Islet of Langerhans (tissue), 1 donor: Measurements from ENCODE around the gene ATOH7.
"Not testable (repeated sequence)": the region's sequence is repeated elsewhere in the genome, so short reads cannot be mapped to it uniquely, and the experiment has no call there.

Experiments used
- FAIRE-seq: peaks from one replicate; lab custom pipeline; 2011; peaks lifted over from hg19 to GRCh38; lab: Jason Lieb, UNC

The ATOH7 gene

DNA sequence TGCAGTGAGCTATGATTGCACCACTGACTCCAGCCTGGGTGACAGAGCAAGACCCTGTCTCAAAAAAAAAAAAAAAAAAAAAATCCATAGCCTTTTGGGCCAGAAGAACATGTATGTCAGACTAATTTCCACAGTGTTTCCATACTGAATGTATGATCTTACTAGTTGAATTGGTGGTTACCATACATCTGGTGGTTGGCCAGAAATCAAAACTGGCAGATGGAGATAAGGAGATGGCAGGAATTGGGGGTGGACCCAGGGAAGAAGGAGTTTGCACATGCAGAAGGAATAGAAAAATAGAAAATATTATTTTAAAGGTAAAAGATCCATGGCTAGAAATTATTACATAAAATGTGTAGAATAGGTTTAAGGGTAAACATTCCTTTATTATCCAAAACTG, 3.7 kb upstream of the ATOH7 start:
- no peak for FAIRE-seq

DNA sequence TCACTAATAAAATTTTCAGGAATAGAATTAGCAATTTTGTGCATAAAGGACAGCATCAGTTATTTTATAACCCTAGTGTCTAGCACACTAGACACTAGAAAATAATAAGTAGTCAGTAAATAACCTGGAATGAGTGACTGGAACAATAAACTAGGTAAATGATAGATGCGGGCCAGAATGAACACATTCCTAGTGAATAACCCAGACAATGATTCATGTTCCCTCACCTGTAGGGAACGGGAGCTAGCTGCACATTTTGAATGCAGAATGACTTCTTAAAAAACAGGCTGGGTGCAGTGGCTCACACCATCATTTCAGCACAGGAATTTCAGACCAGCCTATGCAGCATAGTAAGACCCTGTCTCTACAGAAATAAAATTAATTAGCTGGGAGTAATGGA, 3.2 kb upstream of the ATOH7 start:
- FAIRE-seq = no peak

DNA sequence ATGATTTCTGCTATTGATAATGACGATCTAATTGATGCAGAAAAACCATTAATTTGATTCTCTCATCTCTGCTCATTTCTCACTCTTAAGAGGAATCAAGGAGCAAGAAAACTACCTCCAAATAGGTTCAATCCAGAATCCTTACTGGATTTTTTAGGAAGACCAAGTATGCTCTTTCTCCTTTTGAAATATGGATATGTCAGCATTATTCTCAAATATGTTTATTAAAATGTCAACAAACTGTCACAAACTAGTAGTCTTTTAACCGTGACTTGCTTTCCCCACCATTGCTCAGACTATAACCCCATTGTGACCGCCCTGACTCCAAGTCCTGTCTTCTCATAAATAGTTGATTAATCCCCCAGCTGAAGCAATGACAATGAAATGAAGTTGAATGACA, 1.1 kb upstream of the ATOH7 start:
- FAIRE-seq = no peak

DNA sequence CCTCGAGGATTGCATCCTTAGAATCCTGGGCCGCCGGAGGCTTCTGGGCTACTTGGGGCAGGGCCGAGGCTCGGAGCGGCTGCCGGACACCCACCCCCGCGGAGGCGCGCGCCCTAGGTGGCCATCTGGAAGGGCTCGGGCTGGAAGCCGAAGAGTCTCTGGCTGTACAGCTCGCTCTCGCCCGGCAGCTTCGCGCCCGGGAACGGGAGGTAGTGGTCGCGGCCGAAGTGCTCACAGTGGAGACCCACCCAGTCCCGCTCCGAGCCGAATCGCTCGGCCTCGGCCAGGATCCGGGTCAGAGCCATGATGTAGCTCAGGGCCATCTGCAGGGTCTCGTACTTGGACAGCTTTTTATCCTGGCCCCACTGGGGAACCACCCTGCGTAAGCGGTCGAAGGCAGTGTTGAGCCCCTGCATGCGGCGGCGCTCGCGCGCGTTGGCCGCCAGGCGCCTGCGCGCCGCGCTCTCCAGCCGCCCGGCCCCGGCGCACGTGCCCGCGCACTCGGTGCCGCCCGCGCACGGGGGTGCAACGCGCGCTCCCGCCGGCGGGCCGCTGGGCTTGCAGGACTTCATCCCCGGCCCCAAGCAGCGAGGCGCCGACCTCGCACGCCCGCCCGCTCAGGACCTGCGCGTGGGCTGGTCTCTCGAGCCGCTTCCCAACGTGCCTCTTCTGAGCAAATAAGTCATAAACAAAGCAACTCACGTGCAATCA, 652 bp downstream of the ATOH7 start:
- FAIRE-seq = no peak

DNA sequence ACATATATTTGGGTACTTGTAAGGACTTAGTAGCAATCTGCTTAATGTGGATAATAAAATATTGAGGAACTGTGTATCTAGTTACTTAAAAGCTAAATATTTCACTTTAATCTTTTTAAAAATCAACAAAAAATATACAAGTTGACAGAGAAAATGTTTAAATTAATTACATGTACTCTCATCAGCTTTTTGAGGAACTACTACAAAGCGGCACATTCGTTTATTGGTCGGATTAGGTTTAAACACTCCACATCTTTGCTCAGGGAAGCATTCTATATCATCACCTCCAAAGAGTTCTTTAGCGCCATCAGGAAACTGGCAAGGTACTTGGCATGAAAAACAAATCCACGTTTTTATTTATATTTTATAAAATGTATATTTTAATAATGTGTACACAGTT, 1.6 kb downstream of the ATOH7 start:
- FAIRE-seq = no peak

DNA sequence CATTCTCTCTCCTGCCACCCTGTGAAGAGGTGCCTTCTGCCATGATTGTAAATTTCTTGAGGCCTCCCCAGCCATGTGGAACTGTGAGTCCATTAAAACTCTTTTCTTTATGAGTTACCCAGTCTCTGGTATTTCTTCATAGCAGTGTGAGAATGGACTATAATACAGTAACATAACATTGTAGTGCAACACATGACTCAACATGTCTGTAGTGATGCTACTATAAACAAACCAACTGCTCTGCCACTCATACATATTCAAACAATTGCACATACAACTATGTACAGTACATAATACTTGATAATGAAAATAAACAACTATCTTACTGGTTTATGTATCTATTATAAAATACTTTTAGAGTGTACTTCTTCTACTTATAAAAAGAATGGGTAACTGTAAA, 7.1 kb downstream of the ATOH7 start:
- FAIRE-seq = no peak

DNA sequence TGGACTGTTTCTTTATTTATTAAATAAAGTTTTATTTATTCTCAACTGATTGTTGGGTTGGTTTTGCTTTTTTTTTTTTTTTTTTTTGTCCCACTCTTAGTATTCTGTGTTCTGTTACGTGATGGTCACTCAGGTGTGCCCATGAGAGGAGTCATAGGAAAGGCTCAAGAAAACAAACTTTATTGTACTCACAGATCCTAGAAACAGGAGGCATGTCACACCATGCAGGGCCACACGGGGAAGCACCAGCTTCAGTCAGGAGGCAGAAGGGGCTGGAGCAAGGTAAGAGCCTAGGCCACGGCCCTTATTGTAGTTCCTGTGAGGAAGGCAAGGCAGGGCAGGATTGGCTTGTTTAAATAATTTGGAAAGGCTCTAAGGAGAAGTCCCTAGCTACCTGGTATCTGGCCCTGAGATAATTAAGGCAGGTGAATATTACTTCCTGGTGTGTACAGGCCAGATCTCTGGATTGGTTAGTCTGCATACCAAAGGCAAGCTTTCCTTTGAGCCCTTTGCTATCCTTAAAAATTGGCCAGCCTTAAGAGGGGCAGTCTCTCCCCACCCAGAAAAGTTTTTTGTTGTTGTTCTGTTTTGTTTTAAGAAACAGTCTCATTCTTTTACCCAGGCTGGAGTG, 8.3 kb downstream of the ATOH7 start:
- no peak for FAIRE-seq

DNA sequence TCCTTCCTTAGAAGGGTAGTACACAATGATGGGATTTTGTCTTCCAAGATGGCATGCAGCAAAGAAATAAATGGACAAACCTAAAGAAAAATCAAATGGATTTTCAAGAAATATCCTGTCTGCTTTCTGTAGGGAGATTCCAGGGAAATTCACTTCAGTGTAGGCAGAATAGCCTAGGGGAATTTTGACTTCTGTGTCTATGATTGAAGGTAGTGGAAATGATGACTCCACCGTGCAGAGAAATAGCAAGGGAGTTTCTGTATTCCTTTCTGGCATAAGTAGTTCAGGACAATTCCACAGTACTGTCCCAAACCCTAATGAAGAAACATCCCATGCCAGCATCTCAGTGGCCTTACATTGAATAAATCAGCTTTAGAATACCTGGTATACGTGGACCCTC, 9.5 kb downstream of the ATOH7 start:
- no peak for FAIRE-seq

DNA sequence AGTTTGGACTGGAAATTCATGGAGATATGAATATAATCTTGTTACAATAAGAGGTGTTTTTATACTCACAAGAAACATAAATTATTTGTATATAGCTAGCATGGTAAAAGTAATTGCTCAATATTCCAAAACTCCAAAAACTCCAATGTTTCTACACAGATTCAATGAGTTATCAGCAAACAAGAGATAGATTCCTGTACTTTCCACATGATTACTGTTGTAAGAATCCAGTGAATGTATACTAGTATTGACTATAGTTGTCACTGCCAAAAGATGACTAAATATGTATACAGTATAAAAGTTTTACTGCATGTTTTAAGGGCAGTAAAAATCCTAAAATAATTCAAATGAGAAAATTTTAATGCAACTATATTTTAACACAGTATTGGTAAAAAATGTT, 10.7 kb downstream of the ATOH7 start:
- FAIRE-seq = no peak

DNA sequence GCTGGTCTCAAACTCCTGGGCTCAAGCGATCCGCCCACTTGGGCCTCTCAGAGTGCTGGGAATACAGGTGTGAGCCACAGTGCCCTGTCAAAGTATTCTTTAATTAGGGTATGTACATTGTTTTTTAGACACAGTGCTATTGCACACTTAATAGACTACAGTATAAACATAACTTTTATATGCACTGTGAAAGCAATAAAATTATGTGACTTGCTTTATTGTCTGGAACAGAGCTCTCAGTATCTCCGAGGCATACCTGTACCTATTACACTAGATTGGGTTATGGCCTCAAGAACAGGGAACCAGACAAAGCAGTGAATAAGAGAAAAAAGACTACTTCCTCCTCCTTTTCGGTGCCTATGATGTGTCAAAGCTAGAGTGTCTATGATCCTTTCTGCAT, 13.1 kb downstream of the ATOH7 start:
- no peak for FAIRE-seq

DNA sequence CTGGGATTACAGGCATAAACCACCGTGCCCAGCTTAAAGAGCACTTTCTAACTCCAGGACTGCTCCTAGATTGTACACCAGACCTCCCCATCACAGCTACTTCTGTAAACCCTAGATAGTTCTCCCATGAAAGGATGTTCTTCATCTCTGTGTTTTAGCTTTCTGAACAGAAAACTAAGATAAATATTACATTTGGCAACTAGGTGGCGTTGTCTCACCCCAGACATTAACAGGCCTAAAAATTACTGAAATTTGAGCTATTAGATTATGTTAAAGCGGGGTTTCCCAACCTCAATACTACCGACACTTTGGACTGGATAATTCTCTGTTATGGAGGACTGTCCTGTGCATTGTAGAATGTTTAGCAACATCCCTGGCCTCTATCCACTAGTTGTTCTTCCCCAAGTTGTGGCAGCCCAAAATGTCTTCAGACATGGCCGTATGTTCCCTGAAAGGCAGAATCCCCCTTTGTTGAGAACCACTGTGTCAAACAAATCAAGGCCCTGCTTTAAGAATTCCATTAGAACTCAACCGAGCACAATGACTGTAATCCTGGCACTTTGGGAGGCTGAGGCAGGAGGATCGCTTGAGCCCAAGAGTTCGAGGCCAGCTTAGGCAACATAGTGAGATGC, 19.1 kb downstream of the ATOH7 start:
- FAIRE-seq = peak; percentile 95

DNA sequence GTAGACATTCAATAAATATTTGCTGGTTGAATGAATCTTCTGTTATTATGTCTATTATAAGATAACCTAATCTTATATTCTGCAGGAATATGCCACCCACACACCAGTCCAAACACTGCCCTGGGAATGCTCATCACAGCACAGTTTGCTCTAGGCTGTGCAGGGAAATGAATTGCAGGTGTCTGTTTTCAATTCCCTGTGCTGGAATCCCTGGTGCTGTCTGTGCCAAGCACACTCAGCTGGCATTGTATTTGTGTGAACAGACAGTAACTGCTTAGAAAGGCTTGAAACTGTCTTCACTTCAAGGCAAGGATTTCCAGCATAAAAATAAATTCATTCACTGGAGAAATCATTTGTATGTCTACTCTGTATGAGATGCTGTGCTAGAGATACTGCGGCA, 20.2 kb downstream of the ATOH7 start:
- no peak for FAIRE-seq

DNA sequence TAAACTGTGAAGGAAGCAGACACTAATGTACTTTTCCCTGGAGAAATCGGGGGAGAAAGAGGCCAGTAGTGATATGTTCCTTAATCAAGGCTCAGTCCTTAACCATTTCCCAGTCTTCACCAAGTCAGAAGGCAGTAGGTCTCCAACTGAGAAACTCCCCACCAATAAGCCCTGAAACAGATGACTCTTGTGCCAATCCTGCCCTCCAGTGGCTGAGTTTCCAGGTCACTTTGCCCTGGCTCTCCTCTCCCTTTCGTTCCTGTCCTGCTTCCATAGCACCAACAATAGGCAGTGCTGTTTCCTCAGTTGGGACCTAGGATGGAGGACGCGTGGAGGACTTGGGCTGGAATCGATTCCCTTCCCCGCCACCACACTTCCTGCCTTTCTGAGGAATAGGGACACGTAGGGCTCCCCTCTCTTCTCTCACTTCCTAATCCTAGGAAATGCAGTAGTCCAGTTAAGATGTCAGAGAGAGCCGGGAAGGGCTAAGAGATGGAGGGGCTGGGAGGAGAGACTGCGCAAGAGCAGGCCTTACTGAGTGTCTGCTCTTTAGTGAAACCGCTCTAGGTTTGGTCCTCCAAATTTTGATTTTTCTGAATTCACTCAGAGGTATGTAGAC, 23.4 kb downstream of the ATOH7 start:
- FAIRE-seq = no peak

DNA sequence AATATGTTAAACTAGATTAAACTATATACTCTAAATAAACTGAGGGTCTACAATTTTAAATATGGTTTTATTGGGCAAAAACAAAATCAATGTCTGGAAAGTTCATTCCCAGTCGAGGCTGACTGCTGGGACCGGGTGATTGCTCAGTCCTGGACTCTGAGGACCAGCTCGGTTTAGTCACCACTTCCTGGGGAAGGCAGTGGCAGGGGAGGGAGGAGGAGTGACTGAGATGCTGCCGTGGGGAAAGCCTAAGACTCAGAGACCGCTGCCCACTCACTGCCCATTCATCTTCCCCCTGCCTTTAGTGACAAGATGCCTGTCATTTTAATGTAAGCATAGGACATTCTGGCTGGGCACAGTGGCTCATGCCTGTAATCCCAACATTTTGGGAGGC, 29.0 kb downstream of the ATOH7 start:
- no peak for FAIRE-seq

DNA sequence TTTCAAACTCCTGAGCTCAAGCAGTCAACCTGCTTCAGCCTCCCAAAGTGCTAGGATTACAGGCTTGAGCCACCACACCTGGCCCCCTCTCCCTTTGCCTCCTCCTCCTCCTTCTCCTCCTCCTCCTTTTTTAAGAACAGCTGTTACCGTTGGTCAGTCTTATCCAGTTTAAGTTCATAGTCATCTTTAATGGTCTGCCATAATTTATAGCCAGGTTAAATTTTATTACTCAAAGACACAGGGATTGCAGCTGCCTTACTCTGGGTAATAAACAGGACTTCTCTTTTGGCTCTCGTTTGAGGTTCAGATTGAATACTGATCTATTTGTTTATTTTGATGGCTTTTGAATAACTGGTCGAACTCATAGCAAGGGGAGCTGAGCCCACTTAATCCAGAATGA, 35.2 kb downstream of the ATOH7 start:
- FAIRE-seq = no peak

DNA sequence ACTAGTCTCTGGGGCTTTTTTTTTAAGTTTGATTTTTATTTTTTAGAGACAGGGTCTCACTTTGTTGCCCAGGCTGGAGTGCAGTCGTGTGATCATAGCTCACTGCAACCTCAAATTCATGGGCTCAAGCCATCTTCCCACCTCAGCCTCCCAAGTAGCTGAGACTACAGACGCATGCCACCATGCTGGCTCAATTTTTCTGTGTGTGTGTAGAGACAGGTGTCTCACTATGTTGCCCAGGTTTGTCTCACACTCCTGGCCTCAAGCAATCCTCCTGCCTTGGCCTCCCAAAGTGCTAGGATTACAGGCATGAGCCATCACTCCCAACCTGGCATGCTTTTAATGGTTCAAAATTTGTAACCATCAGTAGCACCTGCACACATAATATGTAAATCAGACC, 36.1 kb downstream of the ATOH7 start:
- not testable (repeated sequence) for FAIRE-seq

DNA sequence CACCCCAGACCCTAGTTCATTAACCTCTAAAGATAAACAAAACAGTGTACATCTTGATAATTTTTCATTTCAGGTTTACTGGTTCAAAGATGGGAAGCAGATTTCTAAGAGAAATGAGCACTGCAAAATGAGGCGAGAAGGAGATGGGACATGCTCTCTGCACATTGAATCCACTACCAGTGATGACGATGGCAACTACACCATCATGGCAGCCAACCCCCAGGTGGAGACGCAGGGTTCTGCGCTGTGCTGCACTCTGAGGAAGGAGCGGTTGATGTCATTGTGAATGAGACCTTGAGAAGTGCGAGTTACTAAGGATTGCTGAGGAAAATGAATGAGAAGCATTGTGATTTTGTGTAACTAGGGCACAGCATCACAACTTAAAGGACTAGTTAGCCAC, 37.6 kb downstream of the ATOH7 start:
- FAIRE-seq = no peak

DNA sequence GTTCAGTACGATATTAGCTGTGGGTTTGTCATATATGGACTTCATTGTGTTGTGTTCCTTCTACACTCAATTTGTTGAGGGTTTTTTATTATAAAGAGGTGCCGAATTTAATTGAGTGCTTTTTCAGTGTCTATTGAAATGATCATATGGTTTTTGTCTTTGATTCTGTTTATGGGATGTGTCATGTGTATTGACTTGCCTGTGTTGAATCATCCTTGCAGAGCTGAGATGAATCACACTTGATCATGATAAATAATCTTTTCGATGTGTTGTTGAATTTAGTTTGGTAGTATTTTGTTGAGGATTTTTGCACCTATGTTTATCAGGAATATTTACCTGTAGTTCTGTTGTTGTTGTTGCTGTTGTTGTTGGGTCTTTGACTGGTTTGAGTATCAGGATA, 39.8 kb downstream of the ATOH7 start:
- FAIRE-seq = no peak

DNA sequence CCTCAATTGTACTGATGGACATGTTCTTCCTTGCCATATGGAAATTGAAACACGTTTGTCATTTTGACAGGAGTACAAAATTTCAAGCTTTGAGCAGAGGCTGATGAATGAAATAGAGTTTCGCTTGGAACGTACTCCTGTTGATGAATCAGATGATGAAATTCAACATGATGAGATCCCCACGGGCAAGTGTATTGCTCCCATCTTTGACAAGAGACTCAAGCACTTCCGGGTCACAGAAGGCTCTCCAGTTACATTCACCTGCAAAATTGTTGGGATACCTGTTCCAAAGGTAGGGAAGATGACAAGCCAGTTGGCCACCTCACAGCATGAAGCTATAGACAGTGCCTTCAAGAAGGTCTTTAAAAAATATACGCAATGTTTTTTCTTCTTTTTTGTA, 43.1 kb downstream of the ATOH7 start:
- no peak for FAIRE-seq

DNA sequence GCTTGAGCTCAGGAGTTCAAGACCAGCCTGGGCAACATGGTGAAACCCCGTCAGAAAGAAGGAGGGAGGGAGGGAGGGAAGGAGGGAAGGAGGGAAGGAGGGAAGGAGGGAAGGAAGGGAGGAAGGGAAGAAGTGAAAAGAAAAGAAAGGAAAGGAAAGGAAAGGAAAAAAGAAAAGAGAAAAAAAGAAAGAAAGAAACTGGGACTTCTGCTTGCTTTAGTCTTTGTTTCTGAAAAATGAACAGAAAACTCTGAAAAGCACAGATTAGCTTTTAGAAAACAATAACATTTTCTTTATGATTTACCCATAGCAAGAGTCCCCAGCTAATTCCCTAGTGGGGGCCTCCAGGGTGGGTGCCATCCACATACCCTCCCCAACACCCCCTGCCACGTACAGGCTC, 46.8 kb downstream of the ATOH7 start:
- FAIRE-seq = no peak

DNA sequence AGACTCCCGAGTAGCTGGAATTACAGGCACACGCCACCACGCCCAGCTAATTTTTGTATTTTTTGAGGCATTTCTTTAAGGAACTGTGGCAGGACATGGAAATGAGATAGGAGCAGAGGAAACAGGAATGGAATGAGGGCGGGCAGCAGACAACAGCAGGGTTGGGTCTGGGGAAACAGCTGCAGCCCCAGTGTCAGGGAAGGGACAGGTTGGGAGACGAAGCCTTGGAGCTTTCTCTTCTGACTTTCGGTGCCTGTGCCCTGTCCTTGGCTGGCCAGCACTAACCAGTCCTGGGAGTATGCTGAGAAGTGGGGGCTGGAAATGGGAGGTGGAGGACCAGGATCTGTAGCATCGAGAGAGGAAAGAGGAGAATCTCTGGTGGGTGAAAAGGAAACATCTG, 47.4 kb downstream of the ATOH7 start:
- no peak for FAIRE-seq
